ENCODE results near the gene GPRIN1.
A peak's percentile ranks its signal among the peaks of the same experiment; 100 is the strongest.

Gene GPRIN1

GRCh38 chr5:176550275-176550831, 59.6 kb downstream of the GPRIN1 start:
- Histone ChIP-seq H3K27ac (no peak overlapping the region; the same call in 1 of the 2 replicates), H4K20me1 (no peaks in the 10 kb centered on the region), H3K4me2 (peak overlapping the region; percentile 74), H3K4me1 (peaks cover 56% of the 10 kb centered on the region), H3K36me3 (no peaks in the 10 kb centered on the region), H3K4me3 (no peak overlapping the region), H3K27me3 (no peaks in the 10 kb centered on the region), H3K9ac (no peak overlapping the region), H3K9me3 (no peaks in the 10 kb centered on the region)
- TF ChIP-seq Cebpa-rat (IDR thresholded peaks at IDR 0.05), result no peak

DNA sequence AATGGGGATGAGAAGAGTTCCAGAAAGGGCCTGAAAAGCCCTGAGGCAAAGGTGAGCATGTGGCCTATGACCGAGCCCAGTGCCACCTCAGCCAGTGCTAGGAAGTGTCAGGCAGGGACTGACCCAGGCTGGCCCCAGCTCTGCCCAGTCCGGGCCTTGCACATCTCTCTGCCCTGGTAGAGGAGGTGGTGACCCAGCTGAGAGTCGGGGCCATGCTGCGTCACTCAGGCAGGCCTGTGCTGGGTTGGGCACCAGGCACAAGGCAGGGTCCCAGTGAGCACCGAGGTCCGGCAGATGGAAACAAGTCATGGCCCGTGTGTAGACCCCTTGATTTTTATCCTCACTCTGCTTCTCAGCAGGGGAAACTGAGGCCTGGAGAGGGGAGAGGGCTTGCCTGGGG, 60.1 kb downstream of the GPRIN1 start:
- TF ChIP-seq Cebpa-rat (IDR thresholded peaks at IDR 0.05), result no peak
- Histone ChIP-seq H3K9ac (no peak overlapping the region), H3K36me3 (no peaks in the 10 kb centered on the region), H4K20me1 (no peaks in the 10 kb centered on the region), H3K4me1 (peaks cover 56% of the 10 kb centered on the region), H3K27me3 (no peaks in the 10 kb centered on the region), H3K4me3 (no peak overlapping the region), H3K4me2 (peak overlapping the region; percentile 74), H3K27ac (no peak overlapping the region), H3K9me3 (no peaks in the 10 kb centered on the region)

GRCh38 chr5:176548967-176549444, 61.0 kb downstream of the GPRIN1 start, which contains the start of gene CDHR2:
Gene CDHR2 (plus strand): TSS chr5:176549342. CDS start chr5:176565353, 16,011 bp downstream.
- no peaks in the 10 kb centered on the region for H4K20me1 ChIP-seq
- H3K4me3 ChIP-seq, result no peak within 1 kb of the TSS
- H3K27me3 ChIP-seq, result no peaks in the 10 kb centered on the region
- H3K9me3 ChIP-seq, result no peaks in the 10 kb centered on the region
- no peak for TF ChIP-seq Cebpa-rat (IDR thresholded peaks at IDR 0.05)
- H3K9ac ChIP-seq, result no peak within 1 kb of the TSS
- H3K27ac ChIP-seq, result no peak within 1 kb of the TSS; the same call in 1 of the 2 replicates
- peaks cover 56% of the 10 kb centered on the region for H3K4me1 ChIP-seq
- peak within 1 kb of the TSS; percentile 74 for H3K4me2 ChIP-seq
- no peaks in the 10 kb centered on the region for H3K36me3 ChIP-seq

- Histone ChIP-seq H3K4me2 (no peak overlapping the region), H3K9ac (no peak overlapping the region)
Observed at GRCh38 chr5:176547802-176548201, 62.2 kb downstream of the GPRIN1 start.

More at GRCh38 chr5:176547802-176548201, 62.2 kb downstream of the GPRIN1 start:
- Histone ChIP-seq H3K9me3 (no peaks in the 10 kb centered on the region), H3K27me3 (no peaks in the 10 kb centered on the region), H3K4me3 (no peak overlapping the region), H3K36me3 (no peaks in the 10 kb centered on the region), H3K27ac (no peak overlapping the region), H4K20me1 (no peaks in the 10 kb centered on the region), H3K4me1 (peaks cover 50% of the 10 kb centered on the region)
- TF ChIP-seq Cebpa-rat (IDR thresholded peaks at IDR 0.05), result no peak

Data from BLaER1 (cell line).